Measurements from ENCODE around the gene TRMT2A. TPM values are rescaled to one million over a fixed set of nuclear protein-coding genes. Genes with fewer than 3 reads are reported as not detected.
"Not testable (repeated sequence)": the region's sequence is repeated elsewhere in the genome, so short reads cannot be mapped to it uniquely, and the experiment has no call there.

Gene TRMT2A
- total RNA-seq, 1 donor: 28.7 TPM

GRCh38 chr22:20071524-20071972, 45.5 kb downstream of the TRMT2A start:
- no peak overlapping the region for H3K4me3 ChIP-seq (ENCODE audit: low read depth, low read length)
- DNase-seq (ENCODE audit: low read depth): no peak
- TF ChIP-seq CTCF (IDR thresholded peaks at IDR 0.05; ENCODE audit: insufficient read depth, low read length): no peak

GRCh38 chr22:20069331-20070042, 47.5 kb downstream of the TRMT2A start:
- DNase-seq (ENCODE audit: low read depth): no peak
- no peak overlapping the region for H3K4me3 ChIP-seq (ENCODE audit: low read depth, low read length)
- TF ChIP-seq CTCF (IDR thresholded peaks at IDR 0.05; ENCODE audit: insufficient read depth, low read length): no peak

GRCh38 chr22:20068640-20069039, 48.4 kb downstream of the TRMT2A start:
- H3K4me3 ChIP-seq (ENCODE audit: low read depth, low read length): no peak overlapping the region
- no peak for TF ChIP-seq CTCF (IDR thresholded peaks at IDR 0.05; ENCODE audit: insufficient read depth, low read length)
- DNase-seq (ENCODE audit: low read depth): no peak

- H3K4me3 ChIP-seq (ENCODE audit: low read depth, low read length); DNase-seq (ENCODE audit: low read depth): not testable (repeated sequence)
These were observed 49.7 kb downstream of the TRMT2A start for GRCh38 chr22:20067384-20067682.

GRCh38 chr22:20066617-20067383, 50.2 kb downstream of the TRMT2A start:
- no peak for TF ChIP-seq CTCF (IDR thresholded peaks at IDR 0.05; ENCODE audit: insufficient read depth, low read length)
- DNase-seq (ENCODE audit: low read depth): no peak

GRCh38 chr22:20065896-20066616, 51.0 kb downstream of the TRMT2A start:
- no peak overlapping the region for H3K4me3 ChIP-seq (ENCODE audit: low read depth, low read length)
- DNase-seq (ENCODE audit: low read depth): no peak
- no peak for TF ChIP-seq CTCF (IDR thresholded peaks at IDR 0.05; ENCODE audit: insufficient read depth, low read length)

More at GRCh38 chr22:20066617-20067383, 50.2 kb downstream of the TRMT2A start:
- H3K4me3 ChIP-seq (ENCODE audit: low read depth, low read length): no peak overlapping the region
